Amniotic stem cell (primary cell): ENCODE measurements around the gene IFNB1.

Experiments used
- DNase-seq: peaks from one replicate; lab custom pipeline; 2025; lab: John Stamatoyannopoulos, UW

Gene IFNB1

DNA sequence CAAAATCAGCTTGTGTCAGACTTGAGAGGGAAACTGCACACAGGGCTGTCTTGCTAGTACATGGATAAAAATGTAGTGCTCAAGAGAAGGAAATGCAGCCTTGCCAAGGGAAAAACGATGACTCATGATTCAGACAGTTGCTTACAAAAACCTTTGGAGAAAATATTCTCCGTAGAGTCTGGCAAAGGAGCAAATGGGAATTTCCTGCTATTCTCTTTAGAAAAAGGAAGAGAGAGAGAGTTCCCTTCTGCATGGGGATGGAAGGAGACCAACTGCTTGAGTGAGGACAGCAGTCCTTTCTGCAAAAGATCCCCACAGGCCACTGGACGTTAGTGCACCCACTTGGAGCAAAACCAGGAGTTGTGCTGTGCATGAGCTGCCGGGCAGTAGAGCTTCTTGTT is 7.6 kb downstream of the IFNB1 start:
- DNase-seq, result peak; percentile 91

DNA sequence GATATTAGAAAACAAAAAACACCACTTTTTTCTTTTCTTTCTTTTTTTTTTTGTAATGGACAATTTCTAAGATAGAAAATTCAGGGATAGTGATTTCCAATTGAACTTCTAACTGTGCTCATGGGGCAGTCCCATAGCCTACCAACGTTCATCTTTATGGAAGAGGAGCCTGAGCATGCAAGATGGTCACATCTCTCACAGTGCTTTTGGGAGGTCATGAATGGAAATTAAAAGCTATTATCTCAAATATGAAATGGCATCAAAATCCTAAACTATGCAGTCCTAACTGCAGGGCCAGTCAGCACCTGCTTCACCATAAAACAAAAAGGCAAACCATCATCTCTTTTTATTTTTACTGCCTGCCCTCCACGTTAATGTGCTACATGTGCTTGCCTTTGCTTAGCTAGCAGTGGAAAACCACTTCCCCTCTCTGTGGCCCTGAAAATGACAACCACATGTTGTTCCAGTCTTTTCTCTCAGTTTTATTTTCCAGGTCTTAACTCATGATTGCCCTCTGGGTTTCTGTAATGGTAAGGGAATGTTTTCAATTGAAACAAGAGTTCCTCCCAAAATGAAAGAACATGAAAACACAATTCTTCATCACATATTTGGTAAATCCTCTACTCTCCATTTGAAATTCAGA is 16.7 kb downstream of the IFNB1 start:
- DNase-seq, result peak; percentile 3

DNA sequence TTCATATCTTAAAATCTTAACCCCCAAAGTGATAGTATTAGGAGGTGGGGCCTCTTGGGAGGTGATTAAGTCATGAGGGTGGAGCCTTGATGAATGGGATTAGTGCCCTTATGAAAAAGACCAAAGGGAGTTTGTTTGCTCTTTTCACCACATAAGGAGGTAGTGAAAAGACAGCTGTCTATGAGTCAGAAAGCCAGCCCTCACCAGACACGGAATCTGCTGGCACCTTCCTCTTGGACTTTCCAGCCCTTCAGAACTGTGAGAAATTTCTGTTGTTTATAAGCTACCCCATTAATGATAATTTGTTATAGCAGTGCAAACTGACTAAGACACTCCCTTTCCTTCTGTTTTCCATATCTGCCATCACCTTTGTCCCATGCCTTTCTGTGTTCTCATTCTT is 20.8 kb downstream of the IFNB1 start:
- no peak for DNase-seq

DNA sequence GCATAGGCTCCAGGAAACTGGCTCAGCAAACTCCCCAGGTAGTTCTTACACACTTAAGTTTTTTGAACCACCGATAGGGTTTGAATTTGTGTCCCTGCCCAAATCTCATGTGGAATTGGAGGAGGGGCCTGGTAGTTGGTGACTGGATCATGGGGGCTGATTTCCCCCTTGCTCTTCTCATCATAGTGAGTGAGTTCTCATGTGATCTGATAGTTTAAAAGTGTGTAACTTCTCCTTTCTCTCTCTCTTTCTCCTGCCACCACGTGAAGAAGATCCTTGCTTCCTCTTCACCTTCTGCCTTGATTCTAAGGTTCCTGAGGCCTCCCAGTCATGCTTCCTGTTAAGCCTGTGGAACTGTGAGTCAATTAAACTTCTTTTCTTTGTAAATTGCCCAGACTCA is 23.9 kb downstream of the IFNB1 start:
- no peak for DNase-seq

DNA sequence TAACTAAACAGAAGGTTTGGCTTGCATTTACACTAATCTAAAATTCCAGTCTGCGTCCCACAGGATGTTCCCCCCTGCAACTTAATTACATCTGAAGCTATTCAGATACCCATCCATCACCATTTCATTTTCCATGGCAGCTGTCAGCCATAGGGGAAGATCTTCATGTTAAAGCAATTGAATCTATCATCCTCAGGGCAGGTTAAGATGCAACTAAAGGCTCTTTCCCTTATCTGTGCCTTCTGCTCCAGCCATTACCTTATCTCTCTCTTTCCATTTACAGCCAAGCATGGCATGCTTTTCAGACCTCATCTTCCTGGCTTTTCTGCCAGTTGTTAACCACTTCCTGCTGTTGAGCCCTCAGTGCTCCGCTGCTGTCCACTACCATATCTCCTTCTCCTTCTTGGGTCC is 30.5 kb downstream of the IFNB1 start:
- no peak for DNase-seq

DNA sequence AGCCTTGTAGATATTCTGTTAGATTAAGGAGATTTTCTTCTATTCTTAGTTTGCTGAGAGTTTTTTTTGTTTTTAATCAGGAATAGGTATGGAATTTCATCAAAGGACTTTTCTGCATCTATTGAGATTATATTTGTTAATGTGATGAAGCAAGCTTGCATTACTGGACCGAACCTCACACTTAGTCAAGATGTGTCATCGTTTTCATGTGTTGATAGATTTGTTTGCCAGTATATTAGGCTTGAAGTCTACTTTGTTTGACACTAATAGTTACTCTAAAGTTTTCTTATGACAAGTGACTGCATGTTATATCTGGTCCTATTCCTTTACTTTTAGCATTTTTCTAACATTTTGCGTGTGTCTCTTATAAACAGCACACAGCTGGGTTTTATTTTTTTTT is 33.9 kb downstream of the IFNB1 start:
- DNase-seq, result no peak

DNA sequence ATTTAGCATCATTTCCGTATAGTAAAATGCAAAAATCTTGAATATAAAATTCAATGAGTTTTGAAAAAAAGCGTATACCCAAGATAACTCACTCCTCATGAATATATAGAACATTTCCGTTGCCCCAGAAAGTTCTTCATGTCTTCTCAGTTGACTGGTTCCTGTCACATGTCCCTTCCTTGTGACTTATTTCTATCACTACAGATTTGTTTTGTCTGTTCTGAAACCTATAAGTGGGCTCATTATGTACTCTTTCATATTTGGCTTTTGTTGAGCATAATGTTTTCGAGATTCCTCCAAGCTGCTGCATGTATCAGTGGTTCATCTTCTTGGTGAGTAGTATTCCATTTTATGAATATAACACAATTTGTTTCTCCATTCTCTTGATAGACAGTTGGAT is 35.3 kb downstream of the IFNB1 start:
- DNase-seq, result no peak

DNA sequence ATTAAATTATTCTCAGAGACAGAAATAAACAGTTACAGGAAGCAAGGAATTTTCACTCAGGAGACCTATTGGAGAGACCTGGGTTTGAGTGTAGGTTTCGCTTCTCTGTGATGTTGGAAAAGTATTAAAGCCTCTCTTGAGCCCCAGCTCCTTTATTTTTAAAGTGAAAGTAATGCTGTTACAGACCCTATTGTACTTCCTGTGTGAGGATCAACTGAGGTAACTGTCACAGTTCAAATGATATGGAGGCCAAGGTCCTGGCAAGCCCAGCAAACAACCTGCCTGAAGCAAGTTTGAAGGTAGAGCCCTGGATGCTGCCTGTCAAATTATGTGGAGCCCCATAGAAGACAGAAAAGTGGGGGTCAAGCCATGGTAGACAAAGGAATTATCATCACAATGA is 38.4 kb downstream of the IFNB1 start:
- DNase-seq, result no peak

DNA sequence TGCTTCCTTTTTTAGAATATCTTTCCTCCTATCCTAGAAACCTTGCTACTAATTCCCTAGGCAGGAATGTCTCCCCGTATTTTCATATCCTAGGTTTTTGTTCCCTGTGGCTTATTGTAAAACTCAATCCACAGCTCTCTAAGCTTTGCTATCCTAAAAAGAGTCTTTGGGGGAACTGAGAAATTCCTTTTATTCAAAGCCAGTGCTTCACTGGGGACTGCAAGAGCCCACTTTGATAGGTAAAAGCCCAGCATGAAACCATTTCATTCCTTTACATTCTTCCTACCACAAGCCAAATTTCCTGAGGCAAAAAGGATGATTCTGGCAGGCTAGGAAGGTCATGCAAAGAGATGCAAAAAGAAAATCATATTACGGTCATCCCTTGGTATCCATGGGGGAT is 40.5 kb downstream of the IFNB1 start:
- DNase-seq, result no peak

DNA sequence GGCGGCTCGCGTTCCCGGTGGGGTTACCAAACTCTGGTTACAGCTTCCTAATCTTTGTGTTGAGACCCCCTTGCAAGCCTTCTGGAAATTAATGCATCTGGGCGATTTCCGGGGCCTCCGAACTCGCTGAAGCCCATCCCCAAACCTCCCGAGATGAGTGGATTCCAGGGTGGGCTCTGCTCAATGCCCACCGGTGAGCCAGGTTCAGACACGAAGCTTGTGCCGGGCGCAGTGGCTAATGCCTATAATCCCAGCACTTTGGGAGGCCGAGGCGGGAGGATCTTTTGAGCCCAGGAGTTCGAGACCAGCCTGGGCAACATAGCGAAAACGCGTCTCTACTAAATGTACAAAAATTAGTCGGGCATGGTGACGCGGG is 45.9 kb downstream of the IFNB1 start:
- DNase-seq, result no peak

DNA sequence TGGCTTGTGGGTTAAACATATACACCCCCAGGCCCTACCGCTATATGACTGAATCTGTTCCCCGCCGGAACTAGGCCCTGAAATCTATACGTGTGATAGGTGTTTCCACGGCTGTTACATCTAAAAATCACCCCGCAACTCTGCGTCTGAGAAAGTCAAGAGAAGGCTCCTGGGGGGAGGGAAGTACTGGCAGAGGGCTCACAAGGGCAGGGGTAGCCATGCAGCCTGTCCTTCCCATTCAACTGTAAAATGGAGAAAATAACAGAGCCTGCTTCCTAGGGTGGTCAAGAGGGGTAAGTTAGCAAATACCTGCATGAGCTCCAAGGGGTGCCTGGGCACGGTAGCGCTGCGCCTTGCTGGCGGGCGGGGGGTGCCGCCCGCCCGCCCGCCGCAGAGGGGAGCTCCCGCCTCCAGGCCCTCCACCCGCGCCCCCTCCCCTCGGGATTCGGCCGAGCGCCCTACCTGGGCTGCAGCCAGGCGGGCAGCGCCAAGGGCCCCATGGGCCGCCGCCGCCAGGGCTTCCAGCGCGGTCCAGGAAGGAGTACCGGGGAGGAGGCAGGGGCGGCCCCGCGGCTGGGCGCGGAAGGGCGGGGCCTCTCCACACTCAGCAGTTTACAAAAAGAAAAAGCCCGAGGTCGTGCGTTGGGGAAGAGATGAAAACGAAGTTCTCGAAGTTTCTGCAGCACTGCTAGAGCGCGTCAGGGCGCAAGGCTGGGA is 46.5 kb downstream of the IFNB1 start, which contains the start of gene HACD4:
Gene HACD4, minus strand, starts transcription at position 550 of the 717 bp plus-strand sequence. Its CDS starts 50 bp downstream, at position 500.
- DNase-seq, result no peak

DNA sequence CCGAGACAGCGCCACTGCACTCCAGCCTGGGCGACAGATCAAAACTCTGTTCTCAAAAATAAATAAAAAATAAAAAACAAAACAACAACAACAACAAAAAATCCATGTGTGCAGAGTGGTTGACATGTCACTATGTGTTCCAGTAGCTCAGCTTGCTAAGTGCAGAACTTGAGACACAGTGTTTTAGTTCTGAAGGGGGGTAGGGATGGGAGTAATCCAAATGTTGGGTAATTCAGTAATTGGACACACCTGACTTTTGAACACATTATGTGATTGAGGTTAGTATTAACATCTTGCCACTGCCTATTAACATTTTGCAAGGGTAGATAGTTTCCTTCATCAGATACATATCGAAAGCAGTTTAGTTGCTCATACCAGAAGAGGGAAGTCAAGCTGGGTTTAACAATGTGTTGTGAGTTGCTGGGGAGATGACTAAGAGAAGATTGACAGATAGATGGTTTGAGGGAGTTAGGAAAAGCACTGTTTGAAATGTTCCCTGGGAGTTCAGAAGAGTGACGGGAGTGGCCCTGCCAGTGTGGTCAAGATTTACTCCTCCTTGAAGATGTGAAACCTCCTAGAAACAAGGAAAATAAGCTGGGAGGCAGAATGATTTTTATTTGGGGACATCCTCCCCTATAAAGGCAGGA is 47.2 kb downstream of the IFNB1 start:
- DNase-seq, result no peak

DNA sequence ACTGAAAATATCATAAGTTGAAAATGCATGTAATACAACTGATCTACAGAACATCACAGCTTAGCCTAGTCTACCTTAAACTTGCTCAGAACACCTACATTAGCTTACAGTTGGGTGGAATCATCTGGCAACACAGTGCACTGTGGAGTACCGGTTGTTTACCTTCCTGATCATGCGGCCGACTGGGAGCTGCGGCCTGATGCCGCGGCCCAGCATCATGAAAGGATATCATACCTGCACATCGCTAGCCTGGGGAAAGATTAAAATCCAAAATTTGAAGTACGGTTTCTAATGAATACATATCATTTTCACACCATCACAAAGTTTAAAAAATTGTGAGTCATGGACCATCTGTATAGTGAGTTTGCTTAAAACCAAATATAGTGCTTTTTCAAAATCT is 48.1 kb downstream of the IFNB1 start:
- no peak for DNase-seq

DNA sequence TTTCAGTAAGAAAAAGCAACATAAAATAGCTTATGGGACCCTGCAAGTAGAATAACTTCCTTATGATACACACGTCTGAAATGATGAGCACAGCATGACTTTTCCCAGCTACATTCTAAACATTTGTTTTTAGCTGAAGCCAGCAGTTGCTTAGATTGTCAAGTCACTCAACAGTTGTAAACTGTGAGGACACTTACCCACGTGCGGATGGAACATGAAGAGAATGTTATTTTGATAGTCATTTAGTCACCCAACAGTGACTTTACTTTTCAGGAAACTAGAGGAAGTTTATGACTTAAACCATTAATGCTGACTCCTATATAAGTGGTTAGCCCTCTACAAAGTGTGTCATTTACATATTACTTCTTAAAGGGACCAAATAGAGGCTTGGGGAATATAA is 49.3 kb downstream of the IFNB1 start:
- no peak for DNase-seq

DNA sequence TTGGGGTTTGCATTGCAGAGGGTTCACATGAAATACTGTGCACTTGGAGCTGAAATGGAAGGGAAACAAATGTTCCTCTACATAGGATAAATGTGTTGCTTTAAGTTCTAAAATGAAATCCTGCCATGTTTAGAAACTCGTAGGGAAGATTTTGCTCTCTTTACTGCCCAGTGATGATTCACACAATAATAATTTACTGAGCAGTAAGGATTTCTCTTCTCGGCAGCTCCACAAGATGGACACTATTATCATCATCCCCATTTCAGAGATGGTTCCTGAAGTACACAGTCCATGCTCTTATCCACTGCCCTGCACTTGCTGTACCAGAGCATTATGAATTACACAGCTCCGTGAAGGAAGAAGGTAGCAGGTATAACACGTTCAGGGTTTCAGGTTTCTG is 50.4 kb downstream of the IFNB1 start:
- peak; percentile 20 for DNase-seq
